Measurements from ENCODE around the gene ECM1. TPM values are rescaled to one million over a fixed set of nuclear protein-coding genes. Genes with fewer than 3 reads are reported as not detected.
A peak's percentile ranks its signal among the peaks of the same experiment; 100 is the strongest.

ECM1 gene
- total and polyA plus RNA-seq, 8 donors = 1.9 to 65.2 (median 3.3) TPM

DNA sequence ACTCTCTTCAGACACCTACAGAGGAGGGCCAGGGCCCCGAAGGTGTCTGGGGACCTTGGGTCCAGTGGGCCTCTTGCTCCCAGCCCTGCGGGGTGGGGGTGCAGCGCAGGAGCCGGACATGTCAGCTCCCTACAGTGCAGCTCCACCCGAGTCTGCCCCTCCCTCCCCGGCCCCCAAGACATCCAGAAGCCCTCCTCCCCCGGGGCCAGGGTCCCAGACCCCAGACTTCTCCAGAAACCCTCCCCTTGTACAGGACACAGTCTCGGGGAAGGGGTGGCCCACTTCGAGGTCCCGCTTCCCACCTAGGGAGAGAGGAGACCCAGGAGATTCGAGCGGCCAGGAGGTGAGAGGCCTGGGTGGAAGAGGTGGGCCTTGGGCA is 45.0 kb downstream of the ECM1 start:
- Histone ChIP-seq H3K4me1 (peaks cover 35 to 65% of the 10 kb centered on the region in 2 donors), H3K27me3 (no peaks in the 10 kb centered on the region), H3K36me3 (peaks cover 0 to 45% of the 10 kb centered on the region in 2 donors), H3K4me3 (peak overlapping the region in 1 of 2 donors; percentile 19), H3K27ac (peak overlapping the region; percentile 85 to 89), H3K9me3 (no peaks in the 10 kb centered on the region)
- TF ChIP-seq, protein P1, sequence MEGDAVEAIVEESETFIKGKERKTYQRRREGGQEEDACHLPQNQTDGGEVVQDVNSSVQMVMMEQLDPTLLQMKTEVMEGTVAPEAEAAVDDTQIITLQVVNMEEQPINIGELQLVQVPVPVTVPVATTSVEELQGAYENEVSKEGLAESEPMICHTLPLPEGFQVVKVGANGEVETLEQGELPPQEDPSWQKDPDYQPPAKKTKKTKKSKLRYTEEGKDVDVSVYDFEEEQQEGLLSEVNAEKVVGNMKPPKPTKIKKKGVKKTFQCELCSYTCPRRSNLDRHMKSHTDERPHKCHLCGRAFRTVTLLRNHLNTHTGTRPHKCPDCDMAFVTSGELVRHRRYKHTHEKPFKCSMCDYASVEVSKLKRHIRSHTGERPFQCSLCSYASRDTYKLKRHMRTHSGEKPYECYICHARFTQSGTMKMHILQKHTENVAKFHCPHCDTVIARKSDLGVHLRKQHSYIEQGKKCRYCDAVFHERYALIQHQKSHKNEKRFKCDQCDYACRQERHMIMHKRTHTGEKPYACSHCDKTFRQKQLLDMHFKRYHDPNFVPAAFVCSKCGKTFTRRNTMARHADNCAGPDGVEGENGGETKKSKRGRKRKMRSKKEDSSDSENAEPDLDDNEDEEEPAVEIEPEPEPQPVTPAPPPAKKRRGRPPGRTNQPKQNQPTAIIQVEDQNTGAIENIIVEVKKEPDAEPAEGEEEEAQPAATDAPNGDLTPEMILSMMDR (IDR thresholded peaks at IDR 0.05) = no peak
- ATAC-seq (no peak), DNase-seq (no peak)
- intact Hi-C loops (cut with DNase I) = no loop called here

DNA sequence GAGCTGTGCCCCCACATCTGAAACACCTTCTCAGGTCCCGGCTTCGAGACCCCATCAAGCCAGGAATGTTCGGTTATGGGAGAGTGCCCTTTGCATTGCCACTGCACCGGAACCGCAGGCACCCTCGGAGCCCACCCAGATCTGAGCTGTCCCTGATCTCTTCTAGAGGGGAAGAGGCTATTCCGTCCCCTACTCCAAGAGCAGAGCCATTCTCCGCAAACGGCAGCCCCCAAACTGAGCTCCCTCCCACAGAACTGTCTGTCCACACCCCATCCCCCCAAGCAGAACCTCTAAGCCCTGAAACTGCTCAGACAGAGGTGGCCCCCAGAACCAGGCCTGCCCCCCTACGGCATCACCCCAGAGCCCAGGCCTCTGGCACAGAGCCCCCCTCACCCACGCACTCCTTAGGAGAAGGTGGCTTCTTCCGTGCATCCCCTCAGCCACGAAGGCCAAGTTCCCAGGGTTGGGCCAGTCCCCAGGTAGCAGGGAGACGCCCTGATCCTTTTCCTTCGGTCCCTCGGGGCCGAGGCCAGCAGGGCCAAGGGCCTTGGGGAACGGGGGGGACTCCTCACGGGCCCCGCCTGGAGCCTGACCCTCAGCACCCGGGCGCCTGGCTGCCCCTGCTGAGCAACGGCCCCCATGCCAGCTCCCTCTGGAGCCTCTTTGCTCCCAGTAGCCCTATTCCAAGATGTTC is 45.6 kb downstream of the ECM1 start:
- intact Hi-C loops (cut with DNase I) = no loop called here
- H3K36me3 ChIP-seq = peaks cover 0 to 52% of the 10 kb centered on the region in 2 donors
- H3K27me3 ChIP-seq = no peaks in the 10 kb centered on the region
- H3K27ac ChIP-seq = peak overlapping the region; percentile 85 to 89
- H3K4me1 ChIP-seq = peaks cover 29 to 65% of the 10 kb centered on the region in 2 donors
- DNase-seq (no peak), ATAC-seq (no peak)
- no peak overlapping the region for H3K4me3 ChIP-seq
- TF ChIP-seq, protein P1 (IDR thresholded peaks at IDR 0.05) = no peak
- H3K9me3 ChIP-seq = no peaks in the 10 kb centered on the region

DNA sequence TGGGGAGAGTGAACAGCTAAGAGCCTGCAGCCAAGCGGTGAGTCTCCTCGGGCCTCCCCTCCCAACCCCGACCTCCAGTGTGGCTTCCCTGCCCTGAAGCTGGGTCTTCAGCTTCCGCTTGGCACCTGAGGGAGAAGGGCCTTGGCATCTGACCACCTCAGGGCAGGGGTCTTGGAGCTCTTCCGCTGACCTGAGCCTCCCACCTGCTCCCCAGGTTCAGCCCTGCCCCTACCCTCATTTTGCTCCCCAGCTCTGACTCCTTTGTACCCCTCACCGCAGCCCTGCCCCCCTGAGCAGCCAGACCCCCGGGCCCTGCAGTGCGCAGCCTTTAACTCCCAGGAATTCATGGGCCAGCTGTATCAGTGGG is 46.2 kb downstream of the ECM1 start:
- ATAC-seq = no peak
- H3K27ac ChIP-seq = peak overlapping the region in 1 of 2 donors; percentile 85
- H3K4me3 ChIP-seq = no peak overlapping the region
- TF ChIP-seq, protein P1 (IDR thresholded peaks at IDR 0.05) = no peak
- H3K9me3 ChIP-seq = no peaks in the 10 kb centered on the region
- peaks cover 28 to 67% of the 10 kb centered on the region in 2 donors for H3K4me1 ChIP-seq
- DNase-seq = no peak
- H3K27me3 ChIP-seq = no peaks in the 10 kb centered on the region
- H3K36me3 ChIP-seq = peaks cover 0 to 57% of the 10 kb centered on the region in 2 donors
- intact Hi-C loops (cut with DNase I) = no loop called here

DNA sequence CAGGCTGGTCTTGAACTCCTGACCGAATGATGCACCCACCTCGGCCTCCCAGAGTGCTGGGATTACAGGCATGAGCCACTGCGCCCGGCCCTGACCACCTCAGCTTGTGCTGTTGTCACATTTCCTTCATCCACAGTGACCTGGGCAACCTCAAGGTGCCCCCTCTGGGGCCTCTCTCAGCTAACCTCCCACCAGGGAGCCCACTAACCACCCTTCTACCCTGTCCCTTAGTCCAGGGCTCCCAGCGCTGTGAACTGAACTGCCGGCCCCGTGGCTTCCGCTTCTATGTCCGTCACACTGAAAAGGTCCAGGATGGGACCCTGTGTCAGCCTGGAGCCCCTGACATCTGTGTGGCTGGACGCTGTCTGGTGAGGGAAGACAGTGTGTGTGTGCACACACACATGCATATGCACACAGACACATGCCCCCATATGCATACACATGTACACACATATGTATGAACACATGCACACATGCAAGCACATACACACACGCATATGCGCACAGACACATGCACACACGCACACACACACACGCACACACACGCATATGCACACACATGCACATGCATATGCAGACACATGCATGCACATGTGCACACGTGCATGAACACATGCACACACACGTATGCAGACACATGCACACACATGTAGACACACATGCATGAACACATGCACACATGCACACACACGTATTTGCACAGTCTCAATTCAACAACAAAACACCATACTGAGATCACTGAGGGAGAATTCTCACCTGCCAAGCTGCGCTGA is 47.5 kb downstream of the ECM1 start:
- Histone ChIP-seq H3K4me1 (peaks cover 35 to 68% of the 10 kb centered on the region in 2 donors), H3K9me3 (no peaks in the 10 kb centered on the region), H3K27ac (no peak overlapping the region), H3K36me3 (peaks cover 0 to 61% of the 10 kb centered on the region in 2 donors), H3K27me3 (no peaks in the 10 kb centered on the region), H3K4me3 (no peak overlapping the region)
- TF ChIP-seq, protein P1 (IDR thresholded peaks at IDR 0.05) = no peak
- no peak for ATAC-seq
- no peak for DNase-seq
- intact Hi-C loops (cut with DNase I) = no loop called here

All from left lung (tissue), 10 donors.